Muscle layer of duodenum (tissue), 2 donors: ENCODE data around the gene BPGM.

Experiments
- H3K27ac ChIP-seq: one replicate; pipeline ENCODE4 v1.7.0; 2013; ENCODE audit warnings: mild to moderate bottlenecking, low read length
- H3K27me3 ChIP-seq: one replicate; pipeline ENCODE4 v1.7.0; 2013; ENCODE audit warnings: low read depth, mild to moderate bottlenecking, control low read depth, low read length
- H3K36me3 ChIP-seq, 2 donors: one replicate each; pipeline ENCODE4 v1.7.0; 2013; ENCODE audit warnings: low read length in 2 of 2, control low read depth in 1 of 2, mild to moderate bottlenecking in 1 of 2; ENCODE audit not compliant: insufficient read depth in 2 of 2, control insufficient read depth in 1 of 2
- H3K4me1 ChIP-seq, 2 donors: one replicate each; pipeline ENCODE4 v1.7.0; 2013; ENCODE audit warnings: low read length in 2 of 2, mild to moderate bottlenecking in 2 of 2, control low read depth in 1 of 2, moderate library complexity in 1 of 2; ENCODE audit not compliant: insufficient read depth in 2 of 2, control insufficient read depth in 1 of 2
- H3K4me3 ChIP-seq, 2 donors: one replicate each; pipeline ENCODE4 v1.7.0; 2013; ENCODE audit warnings: low read length in 2 of 2, low read depth in 1 of 2, mild to moderate bottlenecking in 1 of 2
- H3K9me3 ChIP-seq, 2 donors: one replicate each; pipeline ENCODE4 v1.7.0; 2013; ENCODE audit warnings: low read length in 2 of 2, control low read depth in 1 of 2, mild to moderate bottlenecking in 1 of 2; ENCODE audit not compliant: control insufficient read depth in 1 of 2
- donor health status: healthy.

BPGM gene

GRCh38 chr7:134646425-134647305, at the start of gene BPGM:
Gene BPGM (plus strand): TSS chr7:134646853. CDS start chr7:134661508, 14,655 bp downstream.
- H3K4me1 ChIP-seq: peaks cover 7% of the 10 kb centered on the region in 2 donors

GRCh38 chr7:134599371-134599770, 47.3 kb upstream of the BPGM start:
- H3K9me3 ChIP-seq: no peaks in the 10 kb centered on the region
- H3K4me1 ChIP-seq: peaks cover 0 to 3% of the 10 kb centered on the region in 2 donors
- no peaks in the 10 kb centered on the region for H3K27me3 ChIP-seq
- H3K4me3 ChIP-seq: no peak overlapping the region
- no peak overlapping the region for H3K27ac ChIP-seq
- no peaks in the 10 kb centered on the region for H3K36me3 ChIP-seq

More at GRCh38 chr7:134646425-134647305, at the start of gene BPGM:
- H3K27me3 ChIP-seq: no peaks in the 10 kb centered on the region
- peak within 1 kb of the TSS; percentile 94 for H3K27ac ChIP-seq
- H3K9me3 ChIP-seq: no peaks in the 10 kb centered on the region
- peak within 1 kb of the TSS; percentile 71 to 91 for H3K4me3 ChIP-seq
- no peaks in the 10 kb centered on the region for H3K36me3 ChIP-seq

- Histone ChIP-seq H3K4me1 (peaks cover 0 to 3% of the 10 kb centered on the region in 2 donors), H3K36me3 (no peaks in the 10 kb centered on the region), H3K27me3 (no peaks in the 10 kb centered on the region), H3K27ac (no peak overlapping the region), H3K9me3 (no peaks in the 10 kb centered on the region), H3K4me3 (no peak overlapping the region)
These were observed 45.2 kb upstream of the BPGM start for GRCh38 chr7:134601459-134601858.

DNA sequence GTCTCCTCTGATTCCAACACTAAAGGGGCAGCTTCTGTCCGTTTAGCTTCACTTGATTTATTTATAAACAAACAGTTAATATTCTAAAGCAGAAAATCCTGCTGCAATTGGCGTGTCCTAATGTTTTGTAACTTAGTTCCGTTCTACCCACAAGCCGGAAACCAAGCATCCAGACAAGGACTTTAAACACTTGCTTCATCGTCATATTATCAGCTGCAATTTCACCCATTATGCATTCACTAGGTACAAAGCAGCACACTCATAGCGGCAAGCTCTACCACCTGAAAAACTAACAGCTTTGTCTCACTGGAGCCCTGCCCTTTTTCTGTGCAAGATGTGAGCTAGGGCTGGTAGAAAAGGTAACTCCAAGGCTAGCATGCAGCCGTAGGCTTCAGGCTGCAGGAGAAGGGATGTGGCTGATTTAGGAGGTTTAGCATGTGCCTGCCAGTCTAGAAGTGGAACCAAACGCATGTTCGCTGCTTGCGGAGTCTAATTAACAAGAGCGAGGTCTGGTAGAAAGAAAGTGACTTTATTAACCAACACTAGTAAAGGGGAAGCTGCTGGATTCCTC, 43.7 kb upstream of the BPGM start:
- Histone ChIP-seq H3K36me3 (no peaks in the 10 kb centered on the region), H3K4me3 (peak overlapping the region; percentile 4 to 43), H3K27me3 (no peaks in the 10 kb centered on the region), H3K9me3 (no peaks in the 10 kb centered on the region), H3K27ac (peak overlapping the region; percentile 40), H3K4me1 (peaks cover 0 to 3% of the 10 kb centered on the region in 2 donors)

DNA sequence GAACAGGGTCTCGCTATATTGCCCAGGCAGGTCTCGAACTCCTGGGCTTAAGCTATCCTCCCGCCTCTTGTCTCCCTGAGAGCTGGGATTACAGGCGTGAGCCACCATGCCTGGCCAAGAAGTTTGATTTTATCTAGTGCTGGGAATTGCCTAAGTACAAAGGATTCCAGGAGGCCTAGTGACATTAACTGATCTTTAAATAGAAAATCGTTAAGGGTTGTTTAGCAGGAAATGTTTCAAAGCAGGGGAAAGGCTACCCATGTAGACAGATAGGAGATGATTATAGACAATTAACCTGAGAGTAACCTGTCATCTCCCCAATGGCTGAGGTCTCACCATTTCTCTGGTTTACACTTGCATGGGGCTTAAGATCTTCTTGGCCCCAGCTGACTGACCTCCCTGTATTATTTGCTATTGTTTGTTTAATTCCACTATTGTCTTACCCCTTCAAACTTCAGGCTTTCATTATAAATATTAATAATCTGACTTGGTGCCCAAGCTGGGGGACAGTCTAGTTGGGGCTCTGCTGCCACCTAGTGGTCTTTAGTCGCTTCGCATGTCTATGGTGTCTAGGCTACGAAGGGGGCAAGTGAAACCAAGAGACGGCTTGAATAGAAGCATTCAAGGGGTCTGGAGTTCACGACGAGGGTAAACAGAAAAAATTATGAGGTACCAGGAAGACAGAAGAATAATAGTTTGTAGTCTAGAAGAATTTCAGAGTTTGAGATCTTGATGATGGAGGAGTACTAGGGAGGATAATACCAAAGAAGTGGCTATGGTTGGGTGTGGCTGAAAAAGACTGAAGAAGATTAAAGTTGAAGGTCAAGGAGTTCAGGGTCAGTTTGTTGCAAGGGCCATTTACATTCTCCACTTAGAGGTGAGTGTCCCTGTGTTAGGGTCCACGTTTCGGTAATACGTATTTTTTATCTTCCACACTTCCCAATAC, 40.4 kb upstream of the BPGM start:
- H3K27ac ChIP-seq: no peak overlapping the region
- peak overlapping the region; percentile 35 to 47 for H3K4me3 ChIP-seq

GRCh38 chr7:134611611-134612151, 35.0 kb upstream of the BPGM start:
- no peaks in the 10 kb centered on the region for H3K27me3 ChIP-seq

More for the DNA sequence above, 40.4 kb upstream of the BPGM start:
- Histone ChIP-seq H3K4me1 (peaks cover 0 to 3% of the 10 kb centered on the region in 2 donors), H3K9me3 (no peaks in the 10 kb centered on the region), H3K27me3 (no peaks in the 10 kb centered on the region), H3K36me3 (no peaks in the 10 kb centered on the region)

GRCh38 chr7:134612197-134612596, 34.5 kb upstream of the BPGM start:
- H3K27me3 ChIP-seq: no peaks in the 10 kb centered on the region
- no peaks in the 10 kb centered on the region for H3K9me3 ChIP-seq
- H3K4me3 ChIP-seq: no peak overlapping the region
- H3K27ac ChIP-seq: no peak overlapping the region
- H3K4me1 ChIP-seq: no peaks in the 10 kb centered on the region
- H3K36me3 ChIP-seq: no peaks in the 10 kb centered on the region

More at GRCh38 chr7:134611611-134612151, 35.0 kb upstream of the BPGM start:
- H3K9me3 ChIP-seq: no peaks in the 10 kb centered on the region
- H3K36me3 ChIP-seq: no peaks in the 10 kb centered on the region
- no peak overlapping the region for H3K4me3 ChIP-seq
- H3K27ac ChIP-seq: no peak overlapping the region
- no peaks in the 10 kb centered on the region for H3K4me1 ChIP-seq

GRCh38 chr7:134613623-134614347, 32.9 kb upstream of the BPGM start:
- no peaks in the 10 kb centered on the region for H3K27me3 ChIP-seq
- no peaks in the 10 kb centered on the region for H3K9me3 ChIP-seq
- no peak overlapping the region for H3K27ac ChIP-seq
- H3K4me1 ChIP-seq: no peaks in the 10 kb centered on the region
- H3K36me3 ChIP-seq: no peaks in the 10 kb centered on the region
- no peak overlapping the region for H3K4me3 ChIP-seq

- Histone ChIP-seq H3K36me3 (no peaks in the 10 kb centered on the region), H3K27me3 (no peaks in the 10 kb centered on the region), H3K9me3 (no peaks in the 10 kb centered on the region), H3K4me1 (no peaks in the 10 kb centered on the region), H3K27ac (no peak overlapping the region), H3K4me3 (no peak overlapping the region)
These were observed 30.0 kb upstream of the BPGM start for GRCh38 chr7:134616611-134617010.

DNA sequence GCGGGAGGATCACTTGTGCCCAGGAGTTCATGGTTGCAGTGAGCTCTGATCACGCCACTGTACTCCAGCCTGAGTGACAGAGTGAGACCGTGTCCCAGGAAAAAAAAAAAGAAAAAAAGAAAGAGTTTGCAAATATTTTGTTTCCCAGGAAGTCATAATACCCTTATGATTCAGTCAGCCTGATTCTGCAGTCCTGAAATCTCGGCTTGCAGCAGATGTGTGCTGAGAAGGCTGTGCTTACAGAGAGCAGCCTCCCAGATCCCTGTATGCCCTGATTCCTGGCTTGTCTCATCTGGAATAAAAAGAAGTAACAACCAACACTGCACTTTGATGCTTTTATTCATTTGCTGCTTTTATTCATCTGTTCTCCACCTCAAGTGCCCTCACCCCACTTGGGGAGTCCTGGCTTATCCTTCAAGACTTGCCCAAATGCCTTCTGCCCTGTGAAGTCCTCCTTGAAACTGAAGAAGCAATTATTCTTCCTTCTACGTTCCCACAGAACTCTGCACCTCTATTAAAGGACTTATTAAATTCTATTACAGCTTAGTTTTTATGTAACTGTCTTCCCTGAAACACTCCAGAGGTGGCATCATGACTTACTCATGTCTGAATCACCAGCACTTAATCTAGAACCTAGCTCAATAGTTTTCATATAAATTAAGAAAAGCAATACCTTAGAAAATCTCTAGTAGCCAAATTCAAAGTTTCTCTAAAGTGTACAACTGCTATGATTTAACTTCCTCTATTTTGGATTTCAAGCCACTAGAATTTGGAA, 27.7 kb upstream of the BPGM start:
- no peaks in the 10 kb centered on the region for H3K36me3 ChIP-seq
- H3K4me1 ChIP-seq: no peaks in the 10 kb centered on the region
- H3K27ac ChIP-seq: no peak overlapping the region
- H3K27me3 ChIP-seq: no peaks in the 10 kb centered on the region
- H3K9me3 ChIP-seq: no peaks in the 10 kb centered on the region
- H3K4me3 ChIP-seq: no peak overlapping the region
